HG03039 (cell line): ENCODE results near the gene SMAD7.
A peak's percentile ranks its signal among the peaks of the same experiment; 100 is the strongest.

Experiments
- ATAC-seq: cut with Tn5 transposase; IDR thresholded peaks from one replicate; pipeline ENCODE4 v1.9.1; 2021; ENCODE audit warnings: mild to moderate bottlenecking, moderate library complexity; ENCODE audit not compliant: unreplicated experiment

SMAD7 gene

GRCh38 chr18:48932822-48933510 lies 17.8 kb downstream of the SMAD7 start:
- ATAC-seq = no peak

- ATAC-seq = no peak
Measured at GRCh38 chr18:48932462-48932818, 18.3 kb downstream of the SMAD7 start.

GRCh38 chr18:48931680-48932461 lies 18.9 kb downstream of the SMAD7 start:
- ATAC-seq = peak; percentile 28

DNA sequence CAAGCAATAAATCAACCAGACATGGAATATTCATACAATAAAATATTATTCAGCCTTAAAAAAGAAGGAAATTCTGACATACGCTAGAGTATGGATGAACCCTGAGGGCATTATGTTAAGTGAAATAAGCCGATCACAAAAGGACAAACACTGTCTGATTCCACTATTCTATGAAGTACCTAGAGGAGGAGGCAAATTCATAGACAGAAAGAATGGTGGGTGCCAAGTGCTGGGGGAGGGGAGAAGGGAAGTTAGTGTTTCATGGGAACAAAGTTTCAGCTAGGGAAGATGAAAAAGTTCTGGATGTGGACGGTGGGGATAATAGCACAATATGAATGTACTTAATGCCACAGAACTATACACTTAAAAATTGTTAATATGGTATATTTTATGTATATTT lies 19.8 kb downstream of the SMAD7 start:
- no peak for ATAC-seq

GRCh38 chr18:48929941-48930713 lies 20.6 kb downstream of the SMAD7 start:
- ATAC-seq = no peak

- ATAC-seq = no peak
Measured at GRCh38 chr18:48929212-48929612, 21.6 kb downstream of the SMAD7 start.

- peak; percentile 75 for ATAC-seq
Measured at GRCh38 chr18:48928787-48929186, 22.0 kb downstream of the SMAD7 start.

DNA sequence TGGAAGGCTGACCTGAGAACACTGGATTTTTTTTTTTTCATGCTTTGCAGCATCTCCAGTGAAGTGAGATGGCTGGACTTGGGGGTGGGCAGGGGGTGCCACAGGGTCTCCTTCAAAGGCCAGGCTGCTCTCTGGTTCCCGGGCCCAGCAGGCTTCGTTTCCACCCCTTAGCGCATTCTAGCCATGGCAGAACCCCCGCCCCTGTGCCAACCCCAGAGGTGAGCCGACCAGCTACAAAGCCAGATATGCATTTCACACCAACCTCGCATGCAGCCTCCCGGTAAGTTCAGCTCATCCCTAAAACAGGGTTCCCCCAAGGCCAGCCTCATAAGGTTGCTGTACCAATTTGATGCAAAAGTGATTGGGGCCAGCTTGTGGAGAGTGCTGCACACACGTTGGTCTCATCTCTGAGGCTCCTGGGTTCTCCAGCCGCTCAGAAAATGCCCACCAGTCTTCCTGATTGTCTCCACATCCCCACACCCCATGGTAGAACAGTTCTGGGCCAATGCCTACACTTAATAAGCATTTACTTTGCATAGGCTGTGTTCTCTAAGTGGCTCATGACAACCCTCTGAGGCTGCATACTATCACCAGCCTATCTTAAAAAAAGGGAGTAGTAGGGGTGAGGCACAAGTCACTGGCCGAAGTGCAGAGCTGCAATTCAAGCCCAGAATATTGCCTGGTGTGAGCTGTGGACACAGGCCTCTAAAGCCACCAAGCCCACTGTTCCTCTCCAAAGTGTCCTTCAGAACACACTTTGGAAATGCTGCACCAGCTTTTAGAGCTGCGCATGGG lies 23.3 kb downstream of the SMAD7 start:
- no peak for ATAC-seq

- ATAC-seq = no peak
Measured at GRCh38 chr18:48926420-48926857, 24.3 kb downstream of the SMAD7 start.

- ATAC-seq = no peak
Measured at GRCh38 chr18:48925491-48925780, 25.3 kb downstream of the SMAD7 start.

DNA sequence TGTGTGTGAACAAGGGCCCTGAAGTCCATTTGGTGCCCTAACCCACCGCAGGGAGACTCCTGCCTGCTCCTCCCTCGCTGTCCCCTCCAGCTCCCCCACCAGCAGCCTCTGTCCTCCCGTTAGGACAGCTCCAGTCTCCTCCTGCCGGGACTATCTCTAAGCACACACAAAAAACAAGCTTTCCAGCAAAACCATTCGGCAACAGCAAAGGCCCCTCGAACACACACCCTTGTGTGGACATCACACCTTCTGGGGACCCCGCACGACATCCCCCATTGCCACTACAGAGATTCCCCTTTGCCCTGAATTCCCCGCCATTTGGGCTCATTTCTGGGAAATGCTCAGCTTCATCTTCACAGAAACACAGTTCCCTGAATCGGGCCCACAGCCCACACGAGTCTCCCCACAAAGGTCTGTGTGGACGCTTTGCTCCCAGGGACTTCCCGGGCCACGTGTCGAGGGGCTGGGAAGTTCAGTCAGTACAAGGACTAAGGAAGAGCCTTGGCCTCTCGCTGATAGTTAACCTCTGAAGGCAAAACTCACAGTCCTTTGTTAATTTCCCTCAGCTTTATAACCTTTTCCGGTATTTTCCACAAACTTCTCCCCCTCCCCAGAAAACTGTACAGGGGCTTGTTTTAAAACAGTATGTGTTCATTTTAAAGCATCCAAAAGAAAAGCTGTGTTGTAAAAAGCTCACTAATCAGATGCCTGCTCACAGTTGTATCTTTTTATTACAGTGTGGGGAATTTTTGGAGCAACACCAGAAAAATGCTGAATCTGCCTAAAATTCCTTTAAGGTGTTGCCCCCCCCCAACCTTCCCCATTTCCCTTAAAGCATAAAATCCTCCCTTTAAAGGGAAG lies 25.9 kb downstream of the SMAD7 start:
- ATAC-seq = no peak

GRCh38 chr18:48923746-48924629 lies 26.8 kb downstream of the SMAD7 start:
- ATAC-seq = no peak

GRCh38 chr18:48922801-48923730 lies 27.7 kb downstream of the SMAD7 start:
- ATAC-seq = no peak

DNA sequence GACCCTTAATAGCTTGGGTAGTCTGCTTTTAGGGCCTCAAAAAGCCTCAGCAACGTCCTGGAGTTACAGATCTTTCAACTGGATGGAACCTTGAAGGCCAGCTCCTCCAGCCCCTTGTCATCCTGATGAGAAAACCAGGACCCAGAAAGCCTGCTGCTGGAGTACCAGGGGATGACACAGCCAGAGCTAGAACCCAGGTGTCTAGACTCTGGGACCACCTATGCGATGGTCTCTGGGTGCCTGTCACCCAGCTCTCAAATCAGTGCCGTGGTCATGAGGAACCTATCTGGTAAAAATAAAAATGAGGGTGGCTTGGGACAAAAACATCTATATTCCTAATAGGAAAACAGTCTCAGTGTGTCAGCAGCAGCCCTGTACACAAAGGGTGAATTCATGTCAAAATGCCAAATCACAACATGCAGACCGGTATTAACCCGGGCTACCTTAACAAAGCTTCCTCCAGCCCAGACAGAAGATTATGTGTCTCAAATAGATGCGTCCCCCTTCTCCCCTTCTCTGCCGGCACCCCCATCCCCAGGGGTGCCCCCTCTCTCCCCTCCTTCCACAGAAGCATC lies 28.5 kb downstream of the SMAD7 start:
- no peak for ATAC-seq

- no peak for ATAC-seq
Measured at GRCh38 chr18:48921305-48922225, 29.2 kb downstream of the SMAD7 start.

DNA sequence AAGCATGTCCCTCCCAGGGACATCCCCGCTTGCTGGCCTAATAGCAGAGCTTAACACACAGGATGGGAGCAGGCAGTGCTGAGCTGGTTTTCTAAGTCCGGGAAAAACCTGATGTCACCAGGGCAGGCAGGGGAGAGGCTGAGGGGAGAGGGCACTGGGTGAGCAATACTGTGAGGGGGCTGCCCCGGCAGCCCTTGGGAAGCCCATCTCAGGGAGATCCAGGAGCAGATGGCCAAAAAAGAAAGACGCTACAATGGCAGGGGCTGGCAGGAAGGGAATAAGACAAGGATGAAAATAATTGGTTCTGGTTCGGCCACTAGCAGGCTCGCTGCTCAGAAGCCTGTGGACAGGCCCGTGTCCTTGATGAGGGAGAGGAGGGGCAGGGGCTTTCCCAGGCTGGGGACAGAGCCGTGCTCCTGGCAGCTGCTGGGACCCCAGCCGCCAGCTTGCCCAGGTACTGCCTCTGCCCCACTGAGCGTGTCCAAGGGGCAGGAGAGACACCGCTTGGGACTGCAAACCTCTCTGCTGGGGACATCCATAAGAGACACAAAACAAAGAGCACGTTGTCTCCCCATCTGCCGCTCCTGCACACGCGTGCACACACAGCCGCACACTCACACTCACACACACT lies 30.2 kb downstream of the SMAD7 start:
- ATAC-seq = no peak
